CD4-positive, alpha-beta T cell treated with Interleukin-6 at 100 ng/mL for 8 hours (primary cell): ENCODE results near the gene PRKAG3.
"Not testable (repeated sequence)": the region's sequence is repeated elsewhere in the genome, so short reads cannot be mapped to it uniquely, and the experiment has no call there.

Source experiments
- DNase-seq: peaks from one replicate; pipeline ENCODE4 v3.0.0-alpha.2; 2020; ENCODE audit warnings: mixed read lengths, low spot score

The PRKAG3 gene

DNA sequence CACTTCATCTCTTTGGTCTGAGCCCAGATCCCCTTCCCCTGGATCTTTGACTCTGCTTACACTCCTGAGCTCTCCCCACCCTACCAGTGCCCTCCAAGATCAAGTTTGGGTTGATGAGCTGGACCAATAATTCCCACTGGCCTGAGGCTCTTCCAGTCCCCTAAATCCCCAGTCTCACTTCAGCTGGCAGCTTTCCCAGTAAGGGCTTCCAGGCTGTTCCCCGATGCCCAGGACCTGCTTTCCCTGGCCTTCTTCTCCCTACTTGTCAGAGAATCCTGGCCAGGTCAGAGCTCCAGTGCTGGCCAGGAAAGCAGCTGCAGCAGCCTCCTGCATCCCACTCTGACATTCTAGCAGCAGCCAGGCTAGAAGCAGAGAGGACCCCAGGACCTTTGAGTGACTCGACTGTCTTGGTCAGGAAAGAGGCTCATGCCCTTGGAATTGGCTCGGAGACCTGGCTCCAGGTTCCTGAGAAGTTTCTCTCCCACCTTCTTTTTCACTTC, 31.5 kb upstream of the PRKAG3 start:
- DNase-seq: no peak

GRCh38 chr2:218861645-218862318, 30.2 kb upstream of the PRKAG3 start:
- no peak for DNase-seq

GRCh38 chr2:218860950-218861381, 29.4 kb upstream of the PRKAG3 start:
- no peak for DNase-seq

DNA sequence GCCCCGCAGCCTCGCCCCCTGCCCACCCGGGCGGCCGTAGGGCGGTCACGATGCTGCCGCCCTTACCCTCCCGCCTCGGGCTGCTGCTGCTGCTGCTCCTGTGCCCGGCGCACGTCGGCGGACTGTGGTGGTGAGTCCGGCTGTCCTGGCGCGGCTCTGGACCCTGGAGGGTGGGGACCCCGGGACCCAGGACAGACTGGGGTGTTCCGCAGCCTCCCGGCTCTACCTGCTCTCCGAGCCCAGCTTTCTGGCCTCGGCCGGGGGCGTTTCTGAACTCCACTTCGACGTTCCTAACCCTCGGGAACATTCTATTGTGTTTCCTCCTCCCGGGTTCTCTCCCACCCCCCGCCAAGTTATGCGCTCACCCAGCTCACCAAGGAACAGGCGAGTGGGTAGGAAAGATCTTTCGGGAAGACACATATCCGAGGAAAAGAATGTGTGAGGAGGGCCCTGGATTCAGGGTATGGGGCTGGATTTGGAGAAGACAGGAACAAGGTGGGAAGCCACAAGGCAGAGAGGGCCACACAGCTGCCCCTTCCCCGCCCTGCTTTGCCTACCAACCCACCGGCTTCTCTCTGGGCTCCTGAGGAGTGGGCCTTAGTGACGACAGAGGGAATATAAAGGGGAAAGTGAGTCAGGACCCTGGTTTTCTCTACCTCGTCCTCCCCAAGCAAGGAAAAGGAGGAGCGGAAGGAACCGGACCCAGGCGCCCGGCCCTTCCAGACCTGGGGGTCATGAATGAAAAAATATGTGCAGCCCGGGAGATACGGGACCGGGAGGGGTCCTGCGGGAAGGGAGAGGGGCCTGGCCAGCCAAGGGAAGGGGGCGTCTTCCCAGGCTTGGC, 28.6 kb upstream of the PRKAG3 start:
- no peak for DNase-seq

- DNase-seq: no peak
Observed at GRCh38 chr2:218859556-218859987, 28.0 kb upstream of the PRKAG3 start, which contains the start of gene WNT6. Gene WNT6, plus strand, starts transcription at chr2:218859805. Its CDS starts 233 bp downstream, at chr2:218860038.

GRCh38 chr2:218858671-218859555, 27.3 kb upstream of the PRKAG3 start:
- no peak for DNase-seq

DNA sequence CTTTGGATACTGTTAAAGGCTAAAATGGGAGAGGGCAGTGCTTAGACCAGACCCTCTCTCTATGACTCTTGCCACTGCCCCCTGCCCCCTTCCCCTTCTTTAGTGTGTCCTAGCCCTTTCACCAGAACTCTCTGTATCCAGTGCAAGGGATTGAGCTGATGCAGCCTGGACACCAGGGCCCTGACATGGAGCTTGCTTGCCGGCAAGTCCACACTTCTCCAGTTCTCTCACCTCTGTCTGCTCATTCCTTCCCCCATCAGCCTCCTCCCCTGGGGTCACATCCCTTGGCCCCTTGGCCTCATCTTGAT, 26.5 kb upstream of the PRKAG3 start:
- DNase-seq: no peak

DNA sequence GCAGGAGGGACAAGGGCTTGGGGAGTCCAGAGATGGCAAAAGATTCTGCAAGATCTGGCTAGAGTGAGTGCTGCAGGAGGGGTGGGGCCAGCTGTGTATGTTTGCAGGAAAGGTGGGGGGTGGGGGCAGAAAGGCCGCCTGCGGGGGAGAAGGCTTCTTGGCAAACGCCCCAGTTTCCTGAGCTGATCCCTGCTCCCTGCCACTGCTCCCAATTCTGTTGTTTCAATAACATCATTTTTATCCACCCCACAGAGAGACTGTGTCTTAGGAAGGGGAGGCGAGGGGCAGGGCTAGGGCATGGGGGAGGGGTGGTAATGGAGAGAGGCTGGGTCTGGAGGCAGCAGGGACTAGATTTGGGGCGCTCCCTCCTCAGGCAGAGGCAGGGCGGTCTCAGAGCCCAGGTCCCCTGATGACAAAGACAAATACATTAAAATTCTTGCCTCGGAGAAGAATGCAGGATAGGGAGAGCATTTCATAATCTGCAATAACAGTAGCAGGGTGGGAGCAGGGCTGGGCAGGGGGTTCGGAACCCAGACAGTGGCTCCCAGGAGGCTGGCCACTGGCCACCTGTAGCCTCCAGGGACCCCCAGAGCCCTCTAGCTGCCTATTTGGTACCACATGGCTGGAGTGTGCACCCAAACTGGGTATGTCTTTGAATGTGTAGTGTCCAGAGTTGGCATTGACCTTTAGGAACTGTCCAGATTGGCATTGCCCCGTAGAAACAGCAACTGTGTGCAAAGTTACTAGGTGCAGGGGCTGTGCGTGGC, 26.0 kb upstream of the PRKAG3 start:
- DNase-seq: no peak

GRCh38 chr2:218856896-218857243, 25.3 kb upstream of the PRKAG3 start:
- no peak for DNase-seq

DNA sequence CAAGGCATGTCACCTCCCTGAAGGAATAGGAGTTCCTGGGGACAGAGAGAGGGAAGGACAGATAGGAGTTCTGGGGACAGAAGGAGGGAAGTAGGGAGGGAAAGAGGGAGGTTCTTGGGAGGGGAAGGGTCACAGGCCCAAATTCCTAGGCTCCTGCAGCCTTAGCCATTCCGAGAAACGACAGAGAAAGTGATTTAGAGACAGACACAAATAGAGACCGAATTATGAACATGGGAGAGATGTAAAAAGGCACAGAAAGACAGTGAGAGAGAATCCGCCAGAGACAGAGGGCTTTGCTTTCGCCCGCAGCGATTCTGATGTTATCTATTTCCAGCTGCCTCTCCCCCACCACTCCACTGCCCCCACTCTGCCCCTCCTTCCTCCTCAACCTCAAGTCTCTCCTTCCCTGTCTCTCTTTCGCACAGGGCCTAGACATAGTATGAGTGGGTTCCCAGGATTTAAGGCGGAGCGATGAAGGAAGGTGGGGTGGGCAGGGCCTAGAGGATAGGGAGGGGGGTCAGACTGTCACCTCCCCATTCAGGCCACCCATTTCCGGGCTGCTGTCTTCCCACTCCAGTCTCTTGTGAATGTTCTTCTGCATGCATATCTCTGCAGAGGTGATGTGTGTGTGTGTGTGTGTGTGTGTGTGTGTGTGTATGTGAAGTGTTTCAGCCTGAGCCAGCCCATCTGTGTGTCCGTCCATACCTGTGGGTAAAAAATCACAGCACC, 24.7 kb upstream of the PRKAG3 start:
- DNase-seq: no peak

DNA sequence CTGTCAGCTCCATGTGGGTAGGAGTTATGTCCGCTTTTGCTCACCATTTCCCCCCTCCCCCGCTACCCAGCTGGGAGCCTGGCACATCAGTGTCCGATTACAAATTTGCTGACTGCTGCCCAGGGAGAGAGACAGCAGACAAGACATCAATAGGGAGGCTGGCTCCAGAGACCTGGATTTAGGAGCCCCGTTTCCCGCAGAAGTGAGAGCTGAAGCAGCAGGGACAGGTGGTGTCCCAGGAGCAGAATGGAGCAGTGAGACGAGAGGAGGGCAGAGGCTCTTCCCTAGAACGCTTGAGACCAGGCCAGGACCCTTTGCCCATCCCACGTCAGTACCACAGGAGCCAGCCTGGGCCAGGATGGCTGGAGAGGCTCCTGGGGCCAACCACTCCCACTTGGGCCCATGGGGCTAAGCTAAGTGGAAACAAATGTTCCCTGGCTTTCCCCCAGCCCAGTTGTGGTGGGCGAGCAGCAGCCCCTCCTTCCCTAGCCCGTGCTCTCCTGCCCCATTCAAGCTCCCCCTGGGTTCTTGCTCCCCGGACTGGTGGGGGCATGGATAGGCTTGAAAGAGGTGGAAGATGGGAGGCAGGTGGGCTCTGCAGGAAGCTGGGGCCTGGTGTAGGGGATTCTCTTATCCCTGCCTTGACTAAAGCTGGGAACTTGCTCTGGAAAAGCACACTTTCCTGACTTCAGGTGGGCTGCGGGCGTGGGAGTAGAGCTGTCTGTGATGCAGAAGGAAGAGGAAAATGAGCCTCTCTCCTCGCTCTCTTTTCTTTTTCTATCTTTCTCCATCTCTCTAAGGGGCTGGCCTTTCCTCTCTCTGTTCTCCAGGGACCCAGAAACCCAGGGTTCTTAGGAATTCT, 23.9 kb upstream of the PRKAG3 start:
- no peak for DNase-seq

- no peak for DNase-seq
Observed at GRCh38 chr2:218854860-218855259, 23.3 kb upstream of the PRKAG3 start.

GRCh38 chr2:218853766-218854165, 22.2 kb upstream of the PRKAG3 start:
- no peak for DNase-seq

- DNase-seq: peak; percentile 60
Observed at GRCh38 chr2:218852911-218853667, 21.5 kb upstream of the PRKAG3 start.

DNA sequence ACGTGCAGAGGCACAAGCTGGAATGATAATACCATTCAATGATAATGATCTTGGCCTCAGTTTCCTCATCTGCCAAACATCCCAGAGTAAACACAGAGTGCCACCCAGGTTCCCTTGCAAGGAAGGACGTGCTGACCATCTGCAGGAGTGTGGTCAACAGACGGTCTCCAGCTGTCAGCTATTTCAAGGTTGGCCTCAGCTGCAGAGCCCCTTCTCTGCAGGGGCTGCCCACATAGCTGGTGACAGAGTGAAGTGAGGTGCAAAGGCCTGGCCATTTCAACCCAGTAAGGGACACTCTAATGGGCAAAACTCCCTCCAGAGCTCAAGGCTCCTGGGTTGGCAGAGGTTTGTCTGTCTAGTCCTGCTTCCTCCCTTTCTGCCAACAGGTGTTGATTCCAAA, 19.7 kb upstream of the PRKAG3 start:
- DNase-seq: no peak

GRCh38 chr2:218850796-218851195, 19.2 kb upstream of the PRKAG3 start:
- no peak for DNase-seq

DNA sequence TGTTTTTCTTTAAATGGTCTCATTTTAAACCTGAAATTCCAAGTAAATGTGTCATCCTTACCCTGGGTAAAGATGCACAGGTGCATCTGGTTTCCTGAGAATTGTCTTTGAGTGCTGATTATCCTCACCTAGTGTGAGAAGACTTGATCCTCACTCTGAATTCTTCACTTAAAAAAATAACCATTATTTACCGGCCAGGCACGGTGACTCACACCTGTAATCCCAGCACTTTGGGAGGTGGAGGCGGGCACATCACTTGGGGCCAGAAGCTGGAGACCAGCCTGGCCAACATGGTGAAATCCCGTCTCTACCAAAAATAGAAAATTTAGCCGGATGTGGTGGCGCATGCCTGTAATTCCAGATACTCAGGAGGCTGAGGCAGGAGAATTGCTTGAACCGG, 18.1 kb upstream of the PRKAG3 start:
- no peak for DNase-seq

DNA sequence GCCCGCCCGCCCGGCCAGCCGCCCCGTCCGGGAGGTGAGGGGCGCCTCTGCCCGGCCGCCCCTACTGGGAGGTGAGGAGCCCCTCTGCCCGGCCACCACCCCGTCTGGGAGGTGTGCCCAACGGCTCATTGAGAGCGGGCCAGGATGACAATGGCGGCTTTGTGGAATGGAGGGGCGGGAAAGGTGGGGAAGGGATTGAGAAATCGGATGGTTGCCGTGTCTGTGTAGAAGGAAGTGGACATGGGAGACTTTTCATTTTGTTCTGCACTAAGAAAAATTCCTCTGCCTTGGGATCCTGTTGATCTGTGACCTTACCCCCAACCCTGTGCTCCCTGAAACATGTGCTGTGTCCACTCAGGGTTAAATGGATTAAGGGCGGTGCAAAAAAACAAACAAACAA, 15.4 kb upstream of the PRKAG3 start:
- not testable (repeated sequence) for DNase-seq

DNA sequence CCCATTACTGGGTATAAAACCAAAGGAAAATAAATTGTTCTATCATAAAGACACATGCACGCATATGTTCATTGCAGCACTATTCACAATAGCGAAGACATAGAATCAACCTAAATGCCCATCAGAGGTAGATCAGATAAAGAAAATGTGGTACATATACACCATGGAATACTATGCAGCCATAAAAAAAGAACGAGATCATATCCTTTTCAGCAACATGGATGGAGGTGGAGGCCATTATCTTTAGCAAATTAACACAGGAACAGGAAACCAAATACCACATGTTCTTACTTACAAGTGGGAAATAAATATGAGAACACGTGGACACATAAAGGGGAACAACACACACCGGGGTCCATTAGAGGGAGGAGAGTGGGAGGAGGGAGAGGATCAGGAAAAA, 12.7 kb upstream of the PRKAG3 start:
- not testable (repeated sequence) for DNase-seq
